ENCODE results near the gene C17orf100.
"Not testable (repeated sequence)": the region's sequence is repeated elsewhere in the genome, so short reads cannot be mapped to it uniquely, and the experiment has no call there.

C17orf100 gene

DNA sequence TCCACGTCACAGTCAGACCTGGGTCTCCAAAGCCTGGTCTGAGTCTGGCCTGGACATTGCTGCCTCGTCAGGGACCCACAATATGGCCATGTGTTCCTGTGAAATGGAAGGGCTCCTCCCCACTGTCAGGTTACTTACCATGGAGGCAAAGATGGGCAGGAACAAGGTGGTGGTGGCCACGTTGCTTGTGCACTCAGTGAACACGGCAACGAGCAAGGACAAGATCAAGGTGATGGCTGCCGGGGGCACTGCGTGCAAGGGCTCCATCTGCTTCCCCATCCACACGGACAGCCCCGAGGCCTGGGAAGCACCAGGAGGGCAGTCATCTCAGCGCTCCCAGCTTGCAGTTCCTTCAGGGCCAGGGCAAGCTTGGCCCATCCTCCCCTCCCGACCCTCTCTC lies 39.1 kb downstream of the C17orf100 start:
- Histone ChIP-seq H3K79me1 (replicated peaks; ENCODE audit: low read length, poor library complexity, severe bottlenecking) (no peaks in the 10 kb centered on the region), H3K36me3 (ENCODE audit: control insufficient read depth in 1 of 2, insufficient read depth in 2 of 2, low read depth in 1 of 2, low read length in 2 of 2) (no peaks in the 10 kb centered on the region), H2BK15ac (ENCODE audit: low read depth, poor library complexity, severe bottlenecking) (no peak overlapping the region), H2AFZ (ENCODE audit: low read depth, low read length) (no peak overlapping the region), H2AK5ac (ENCODE audit: low read length, severe bottlenecking) (no peak overlapping the region), H3K27ac (ENCODE audit: low read length, poor library complexity, severe bottlenecking) (no peak overlapping the region), H3K4me1 (ENCODE audit: control insufficient read depth, insufficient read depth, low read depth, low read length) (no peaks in the 10 kb centered on the region), H2BK5ac (ENCODE audit: low read depth, low read length, poor library complexity, severe bottlenecking) (no peak overlapping the region), H3K9ac (ENCODE audit: low read length) (no peak overlapping the region), H4K91ac (ENCODE audit: low read length) (no peak overlapping the region), H3K4ac (ENCODE audit: low read depth in 1 of 2, low read length in 2 of 2) (no peak overlapping the region), H3K18ac (ENCODE audit: low read depth in 1 of 2, low read length in 2 of 2) (no peak overlapping the region), H4K8ac (ENCODE audit: low read length) (peak overlapping the region; percentile 13), H3K23ac (ENCODE audit: low read length in 2 of 2) (no peak overlapping the region), H3K14ac (ENCODE audit: low read length in 2 of 2) (peak overlapping the region in 1 of 2 experiments; percentile 46), H3K4me3 (ENCODE audit: insufficient read depth in 1 of 2, low read depth in 1 of 2, low read length in 2 of 2) (no peak overlapping the region), H2BK12ac (ENCODE audit: low read length in 2 of 2) (no peak overlapping the region), H3K4me2 (ENCODE audit: low read length, poor library complexity, severe bottlenecking) (no peak overlapping the region), H3K9me3 (ENCODE audit: control insufficient read depth, low read length) (no peaks in the 10 kb centered on the region), H2BK120ac (ENCODE audit: low read depth, low read length) (no peak overlapping the region), H3K27me3 (ENCODE audit: control insufficient read depth in 1 of 2, insufficient read depth in 1 of 2, low read length in 2 of 2) (peaks cover 0 to 74% of the 10 kb centered on the region in 2 experiments)
- no peak for DNase-seq
- 75% methylated on average over 11 of the region's 11 CpGs for WGBS

- no peak overlapping the region for H2AK5ac ChIP-seq (ENCODE audit: low read length, severe bottlenecking)
- no peak overlapping the region for H3K27ac ChIP-seq (ENCODE audit: low read length, poor library complexity, severe bottlenecking)
- no peak for DNase-seq
- H2BK5ac ChIP-seq (ENCODE audit: low read depth, low read length, poor library complexity, severe bottlenecking): no peak overlapping the region
- no peak overlapping the region for H3K18ac ChIP-seq (ENCODE audit: low read depth in 1 of 2, low read length in 2 of 2)
- no peak overlapping the region for H2AFZ ChIP-seq (ENCODE audit: low read depth, low read length)
- H3K4me2 ChIP-seq (ENCODE audit: low read length, poor library complexity, severe bottlenecking): no peak overlapping the region
- H3K9me3 ChIP-seq (ENCODE audit: control insufficient read depth, low read length): no peaks in the 10 kb centered on the region
- no peak overlapping the region for H2BK120ac ChIP-seq (ENCODE audit: low read depth, low read length)
- no peak overlapping the region for H3K9ac ChIP-seq (ENCODE audit: low read length)
- peaks cover 0 to 69% of the 10 kb centered on the region in 2 experiments for H3K27me3 ChIP-seq (ENCODE audit: control insufficient read depth in 1 of 2, insufficient read depth in 1 of 2, low read length in 2 of 2)
- H2BK12ac ChIP-seq (ENCODE audit: low read length in 2 of 2): no peak overlapping the region
- no peak overlapping the region for H3K4ac ChIP-seq (ENCODE audit: low read depth in 1 of 2, low read length in 2 of 2)
- WGBS: 84% methylated on average over 3 of the region's 3 CpGs
- H3K79me1 ChIP-seq (replicated peaks; ENCODE audit: low read length, poor library complexity, severe bottlenecking): no peaks in the 10 kb centered on the region
- no peak overlapping the region for H4K8ac ChIP-seq (ENCODE audit: low read length)
- H2BK15ac ChIP-seq (ENCODE audit: low read depth, poor library complexity, severe bottlenecking): no peak overlapping the region
- no peak overlapping the region for H4K91ac ChIP-seq (ENCODE audit: low read length)
- H3K23ac ChIP-seq (ENCODE audit: low read length in 2 of 2): no peak overlapping the region
- no peaks in the 10 kb centered on the region for H3K36me3 ChIP-seq (ENCODE audit: control insufficient read depth in 1 of 2, insufficient read depth in 2 of 2, low read depth in 1 of 2, low read length in 2 of 2)
- no peak overlapping the region for H3K14ac ChIP-seq (ENCODE audit: low read length in 2 of 2)
- H3K4me3 ChIP-seq (ENCODE audit: insufficient read depth in 1 of 2, low read depth in 1 of 2, low read length in 2 of 2): no peak overlapping the region
- H3K4me1 ChIP-seq (ENCODE audit: control insufficient read depth, insufficient read depth, low read depth, low read length): no peaks in the 10 kb centered on the region
Observed at GRCh38 chr17:6691546-6691945, 40.0 kb downstream of the C17orf100 start.

DNA sequence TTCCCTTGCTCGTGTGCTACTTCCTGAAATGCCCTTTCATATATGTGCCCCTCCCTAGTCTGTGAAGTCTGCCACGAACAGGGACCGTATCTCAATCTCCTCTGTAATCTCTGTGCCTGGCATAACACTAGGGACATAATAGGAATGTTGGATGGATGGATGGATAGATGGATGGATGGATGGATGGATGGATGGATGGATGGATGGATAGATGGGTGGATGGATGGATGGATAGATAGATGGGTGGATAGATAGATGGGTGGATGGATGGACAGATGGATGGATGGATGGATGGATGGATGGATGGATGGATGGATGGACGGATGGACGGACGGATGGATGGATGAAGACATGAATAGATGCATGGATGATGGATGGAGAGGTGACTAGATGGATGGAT lies 40.4 kb downstream of the C17orf100 start:
- not testable (repeated sequence) for H4K8ac ChIP-seq (ENCODE audit: low read length); H2BK5ac ChIP-seq (ENCODE audit: low read depth, low read length, poor library complexity, severe bottlenecking); H2BK12ac ChIP-seq (ENCODE audit: low read length in 2 of 2); H4K91ac ChIP-seq (ENCODE audit: low read length); H2BK15ac ChIP-seq (ENCODE audit: low read depth, poor library complexity, severe bottlenecking); H3K4me1 ChIP-seq (ENCODE audit: control insufficient read depth, insufficient read depth, low read depth, low read length); DNase-seq; H2AK5ac ChIP-seq (ENCODE audit: low read length, severe bottlenecking); H3K18ac ChIP-seq (ENCODE audit: low read depth in 1 of 2, low read length in 2 of 2); H3K9me3 ChIP-seq (ENCODE audit: control insufficient read depth, low read length); H3K27ac ChIP-seq (ENCODE audit: low read length, poor library complexity, severe bottlenecking); H3K4ac ChIP-seq (ENCODE audit: low read depth in 1 of 2, low read length in 2 of 2); H2AFZ ChIP-seq (ENCODE audit: low read depth, low read length); H3K79me1 ChIP-seq (replicated peaks; ENCODE audit: low read length, poor library complexity, severe bottlenecking); H3K36me3 ChIP-seq (ENCODE audit: control insufficient read depth in 1 of 2, insufficient read depth in 2 of 2, low read depth in 1 of 2, low read length in 2 of 2); H3K14ac ChIP-seq (ENCODE audit: low read length in 2 of 2); H2BK120ac ChIP-seq (ENCODE audit: low read depth, low read length); H3K9ac ChIP-seq (ENCODE audit: low read length); H3K4me2 ChIP-seq (ENCODE audit: low read length, poor library complexity, severe bottlenecking); H3K23ac ChIP-seq (ENCODE audit: low read length in 2 of 2); H3K4me3 ChIP-seq (ENCODE audit: insufficient read depth in 1 of 2, low read depth in 1 of 2, low read length in 2 of 2)
- 72% methylated on average over 6 of the region's 6 CpGs for WGBS
- peaks cover 0 to 67% of the 10 kb centered on the region in 2 experiments for H3K27me3 ChIP-seq (ENCODE audit: control insufficient read depth in 1 of 2, insufficient read depth in 1 of 2, low read length in 2 of 2)

- Histone ChIP-seq H3K18ac (ENCODE audit: low read depth in 1 of 2, low read length in 2 of 2) (no peak overlapping the region), H3K79me1 (replicated peaks; ENCODE audit: low read length, poor library complexity, severe bottlenecking) (no peaks in the 10 kb centered on the region), H3K4ac (ENCODE audit: low read depth in 1 of 2, low read length in 2 of 2) (no peak overlapping the region), H3K36me3 (ENCODE audit: control insufficient read depth in 1 of 2, insufficient read depth in 2 of 2, low read depth in 1 of 2, low read length in 2 of 2) (no peaks in the 10 kb centered on the region), H2BK15ac (ENCODE audit: low read depth, poor library complexity, severe bottlenecking) (no peak overlapping the region), H2BK5ac (ENCODE audit: low read depth, low read length, poor library complexity, severe bottlenecking) (no peak overlapping the region), H2AFZ (ENCODE audit: low read depth, low read length) (no peak overlapping the region), H3K14ac (ENCODE audit: low read length in 2 of 2) (no peak overlapping the region), H3K23ac (ENCODE audit: low read length in 2 of 2) (no peak overlapping the region), H4K91ac (ENCODE audit: low read length) (no peak overlapping the region), H3K4me2 (ENCODE audit: low read length, poor library complexity, severe bottlenecking) (no peak overlapping the region), H4K8ac (ENCODE audit: low read length) (no peak overlapping the region), H3K9me3 (ENCODE audit: control insufficient read depth, low read length) (no peaks in the 10 kb centered on the region), H3K27ac (ENCODE audit: low read length, poor library complexity, severe bottlenecking) (no peak overlapping the region), H2AK5ac (ENCODE audit: low read length, severe bottlenecking) (no peak overlapping the region), H3K9ac (ENCODE audit: low read length) (no peak overlapping the region), H2BK12ac (ENCODE audit: low read length in 2 of 2) (no peak overlapping the region), H3K4me3 (ENCODE audit: insufficient read depth in 1 of 2, low read depth in 1 of 2, low read length in 2 of 2) (no peak overlapping the region), H3K4me1 (ENCODE audit: control insufficient read depth, insufficient read depth, low read depth, low read length) (no peaks in the 10 kb centered on the region), H3K27me3 (ENCODE audit: control insufficient read depth in 1 of 2, insufficient read depth in 1 of 2, low read length in 2 of 2) (peaks cover 0 to 60% of the 10 kb centered on the region in 2 experiments), H2BK120ac (ENCODE audit: low read depth, low read length) (no peak overlapping the region)
- DNase-seq: no peak
- WGBS: 82% methylated on average over 2 of the region's 2 CpGs
Observed at GRCh38 chr17:6695051-6695450, 43.5 kb downstream of the C17orf100 start.
